Activated CD8-positive, alpha-beta memory T cell treated with anti-CD3 and anti-CD28 coated beads, Interleukin-2, amount 50 U/mL, for 1 hour (primary cell): ENCODE data around the gene VANGL2.

Experiments used
- DNase-seq: peaks from one replicate; pipeline ENCODE4 v3.0.0-alpha.2; 2020; ENCODE audit errors: extremely low read depth

Gene VANGL2

DNA sequence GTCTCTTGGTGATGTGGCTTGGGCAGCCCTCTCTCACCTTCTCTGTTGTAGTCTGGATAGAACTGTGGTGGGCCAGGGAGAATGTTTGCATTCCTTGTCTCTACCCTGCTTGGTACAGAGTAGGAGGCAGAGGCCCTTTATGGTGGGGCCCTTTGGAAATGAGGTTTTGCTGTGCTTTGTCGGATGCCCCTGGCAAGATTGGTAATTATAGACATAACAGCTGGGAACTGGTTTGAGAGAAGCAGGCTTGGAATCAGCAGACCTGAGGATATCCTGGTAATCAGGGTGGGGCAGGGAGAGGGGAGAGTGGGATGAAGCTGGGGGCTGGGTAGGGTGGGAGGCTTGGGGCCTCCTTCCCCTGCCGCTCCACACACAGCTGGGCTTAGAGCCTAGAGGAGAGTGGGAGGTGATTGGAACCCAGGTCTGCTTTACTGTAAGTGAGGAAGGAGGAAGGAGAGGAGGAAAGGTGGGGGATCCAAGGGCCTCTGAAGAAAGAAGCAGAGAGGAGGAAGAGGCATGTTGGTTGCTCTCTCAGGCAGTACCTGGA is 5.0 kb downstream of the VANGL2 start:
- no peak for DNase-seq

DNA sequence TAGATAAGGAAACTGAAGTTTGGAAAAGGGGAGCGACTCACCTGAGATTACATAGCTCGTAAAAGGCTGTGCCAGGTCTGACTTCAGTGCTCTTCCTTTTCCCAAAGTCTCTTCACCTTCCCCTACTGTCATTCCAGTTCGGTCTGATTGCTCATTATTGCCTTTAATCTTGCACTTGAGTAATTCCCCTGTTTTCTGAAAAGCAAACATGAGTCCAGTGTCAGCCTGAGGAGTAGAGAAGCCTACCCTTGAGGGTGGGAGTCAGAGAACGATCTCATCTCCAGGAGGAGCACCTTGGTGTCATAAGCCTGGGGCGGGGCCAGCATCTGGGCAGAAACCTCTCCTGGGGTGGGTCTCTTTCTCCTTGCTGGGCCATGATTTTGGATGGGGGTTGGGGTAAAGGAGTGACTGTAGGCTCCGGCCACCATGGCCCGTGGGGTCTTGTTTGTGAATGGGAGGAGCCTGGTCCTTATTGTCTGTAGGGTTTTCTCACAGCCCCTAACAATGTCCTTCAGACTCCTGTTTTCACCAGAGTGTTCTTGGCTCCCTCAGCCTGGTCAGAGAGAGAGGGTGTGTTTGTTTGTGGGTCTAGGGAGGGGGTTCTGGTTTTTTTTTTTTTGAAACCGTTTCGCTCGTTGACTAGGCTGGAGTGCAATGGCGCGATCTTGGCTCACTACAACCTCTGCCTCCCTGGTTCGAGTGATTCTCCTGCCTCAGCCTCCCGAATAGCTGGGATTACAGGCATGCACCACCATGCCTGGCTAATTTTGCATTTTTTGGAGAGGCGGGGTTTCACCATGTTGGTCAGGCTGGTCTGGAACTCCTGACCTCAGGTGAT is 6.0 kb downstream of the VANGL2 start:
- no peak for DNase-seq

GRCh38 chr1:160407839-160408801 is 7.8 kb downstream of the VANGL2 start:
- no peak for DNase-seq

DNA sequence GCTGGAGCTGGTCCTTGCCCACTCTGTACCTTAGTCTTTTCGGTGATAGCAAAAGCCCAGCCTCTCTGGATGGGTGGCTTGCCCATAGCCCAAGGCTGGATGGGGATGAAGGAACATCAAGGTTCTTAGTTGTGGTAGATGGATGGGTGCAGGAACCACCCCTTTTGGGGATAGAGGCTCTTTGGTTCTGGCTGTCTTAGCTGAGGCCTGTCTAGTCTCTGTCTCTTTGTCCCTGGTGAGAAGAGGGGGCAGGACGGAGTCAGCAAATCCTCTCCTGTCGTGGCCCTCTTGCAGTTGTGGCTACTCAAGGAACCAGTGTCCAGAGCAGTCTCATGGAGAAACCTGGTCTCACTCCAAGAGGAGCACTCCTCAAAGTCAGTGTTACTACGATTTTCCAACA is 8.5 kb downstream of the VANGL2 start:
- no peak for DNase-seq

DNA sequence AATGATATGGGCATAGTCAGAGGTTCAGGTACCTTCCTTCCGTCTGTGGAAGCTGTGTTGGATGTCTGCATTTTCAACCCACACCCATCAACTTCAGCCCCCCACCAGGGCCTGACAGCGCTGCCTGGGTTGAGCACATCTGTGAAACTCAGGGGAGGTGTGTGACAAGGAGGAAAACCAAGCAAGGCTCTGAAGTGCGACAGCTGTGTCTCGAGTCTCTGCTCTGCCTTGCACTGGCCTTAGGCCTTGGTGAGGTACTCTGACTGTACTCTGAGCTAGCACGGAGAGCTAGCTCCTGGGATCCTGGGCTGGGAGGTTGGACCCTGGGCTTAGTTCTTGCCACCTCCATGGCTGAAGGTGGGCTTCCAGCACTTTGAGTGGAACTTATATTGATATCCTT is 9.1 kb downstream of the VANGL2 start:
- no peak for DNase-seq

GRCh38 chr1:160410406-160411005 is 10.1 kb downstream of the VANGL2 start:
- DNase-seq, result no peak

- DNase-seq, result no peak
Measured at GRCh38 chr1:160411271-160412027, 11.1 kb downstream of the VANGL2 start.

DNA sequence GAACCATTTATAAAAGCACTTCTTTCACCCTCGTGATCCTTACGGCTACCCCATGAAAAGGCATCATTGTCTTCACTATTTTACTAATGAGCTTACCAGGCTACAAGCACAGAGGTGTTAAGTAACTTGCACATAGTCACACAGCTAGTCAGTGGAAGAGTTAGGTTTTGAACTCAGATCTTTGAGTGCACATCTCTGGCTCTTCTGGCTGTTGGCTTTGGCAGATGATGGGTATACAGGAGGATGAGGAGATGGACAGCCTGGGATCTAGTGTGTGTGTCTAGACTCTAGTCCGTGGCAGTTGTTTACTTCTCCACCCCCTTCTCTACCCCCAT is 11.6 kb downstream of the VANGL2 start:
- no peak for DNase-seq

- DNase-seq, result no peak
Measured at GRCh38 chr1:160413716-160414115, 13.4 kb downstream of the VANGL2 start.

- DNase-seq, result no peak
Measured at GRCh38 chr1:160414881-160415280, 14.5 kb downstream of the VANGL2 start.

- no peak for DNase-seq
Measured at GRCh38 chr1:160415696-160416290, 15.4 kb downstream of the VANGL2 start.

- DNase-seq, result no peak
Measured at GRCh38 chr1:160416369-160416768, 16.0 kb downstream of the VANGL2 start.

DNA sequence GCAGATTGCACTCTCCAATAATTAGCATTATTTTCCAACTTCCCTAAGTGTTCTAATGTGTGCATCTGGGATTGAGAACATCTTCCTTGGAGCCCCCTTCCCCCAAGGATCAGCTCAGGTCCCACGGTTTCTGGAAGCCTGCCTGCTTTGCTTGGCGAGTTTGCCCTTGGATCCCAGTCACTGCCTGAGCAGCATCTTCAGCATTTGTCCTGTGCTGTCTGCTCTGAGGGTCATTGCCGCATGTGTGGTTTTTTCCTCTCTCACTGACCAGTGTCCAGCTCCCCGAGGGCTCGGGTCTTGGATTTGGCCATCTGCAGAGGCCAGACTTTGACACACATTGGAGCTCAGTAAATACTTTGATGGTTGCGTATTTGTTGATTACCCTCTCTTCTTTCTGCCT is 18.1 kb downstream of the VANGL2 start:
- no peak for DNase-seq

DNA sequence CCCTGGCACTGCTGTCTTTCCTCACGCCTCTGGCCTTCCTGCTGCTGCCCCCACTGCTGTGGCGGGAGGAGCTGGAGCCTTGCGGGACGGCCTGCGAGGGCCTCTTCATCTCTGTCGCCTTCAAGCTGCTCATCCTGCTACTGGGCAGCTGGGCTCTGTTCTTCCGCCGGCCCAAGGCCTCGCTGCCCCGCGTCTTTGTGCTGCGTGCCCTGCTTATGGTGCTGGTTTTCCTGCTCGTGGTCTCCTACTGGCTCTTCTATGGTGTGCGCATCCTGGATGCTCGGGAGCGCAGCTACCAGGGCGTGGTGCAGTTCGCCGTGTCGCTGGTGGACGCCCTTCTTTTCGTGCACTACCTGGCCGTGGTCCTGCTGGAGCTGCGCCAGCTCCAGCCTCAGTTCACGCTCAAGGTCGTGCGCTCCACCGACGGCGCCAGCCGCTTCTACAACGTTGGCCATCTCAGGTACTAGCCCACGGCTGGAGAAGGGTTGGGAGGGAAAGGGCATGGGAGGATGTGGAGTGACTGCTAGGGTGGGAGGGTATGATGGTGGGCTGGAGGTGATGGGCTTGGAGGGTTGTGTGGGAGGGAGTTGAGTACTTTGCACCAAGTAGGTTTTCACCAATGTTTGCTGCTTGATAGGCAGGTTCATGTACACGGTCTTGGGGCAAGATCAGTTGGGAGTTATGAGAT is 18.9 kb downstream of the VANGL2 start:
- no peak for DNase-seq

- no peak for DNase-seq
Measured at GRCh38 chr1:160419838-160420169, 19.4 kb downstream of the VANGL2 start.

- no peak for DNase-seq
Measured at GRCh38 chr1:160420881-160421842, 20.8 kb downstream of the VANGL2 start.

GRCh38 chr1:160421881-160422280 is 21.5 kb downstream of the VANGL2 start:
- DNase-seq, result no peak

DNA sequence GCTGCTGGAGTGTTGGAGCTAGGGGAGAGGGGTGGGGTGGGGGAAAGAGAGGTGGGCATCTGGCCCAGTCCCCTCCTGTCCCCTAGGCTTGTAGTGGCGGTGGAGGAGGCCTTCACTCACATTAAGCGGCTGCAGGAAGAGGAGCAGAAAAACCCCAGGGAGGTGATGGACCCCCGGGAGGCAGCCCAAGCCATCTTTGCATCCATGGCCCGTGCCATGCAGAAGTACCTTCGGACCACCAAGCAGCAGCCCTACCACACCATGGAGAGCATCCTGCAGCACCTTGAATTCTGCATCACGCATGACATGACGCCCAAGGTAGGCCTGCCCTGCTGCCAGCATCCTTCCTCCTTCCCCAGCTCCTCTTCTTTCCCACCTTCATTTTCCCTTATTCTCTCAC is 23.6 kb downstream of the VANGL2 start:
- no peak for DNase-seq

GRCh38 chr1:160425847-160426246 is 25.5 kb downstream of the VANGL2 start:
- DNase-seq, result no peak
